SK-N-SH treated with all-trans-retinoic acid at 6 μM for 48 hours (cell line): Measurements from ENCODE around the gene XPO4.

Experiments used
- ARNTL ChIP-seq: fragments of 450-650 bp; formaldehyde crosslinking; IDR thresholded peaks from 2 replicates; pipeline ENCODE4 v1.5.0; 2020; ENCODE audit warnings: low read depth, mild to moderate bottlenecking, moderate library complexity, borderline replicate concordance
- CSDC2 ChIP-seq: fragments of 250-450 bp; sonication (Bioruptor Pico); IDR thresholded peaks from 2 replicates; pipeline ENCODE4 v1.5.0; 2020; ENCODE audit warnings: mild to moderate bottlenecking, moderate library complexity
- GLIS3 ChIP-seq: fragments of 250-450 bp; sonication (Bioruptor Pico); IDR thresholded peaks from 2 replicates; pipeline ENCODE4 v1.5.0; 2020; ENCODE audit warnings: mild to moderate bottlenecking, moderate library complexity
- PPARA ChIP-seq: fragments of 250-450 bp; sonication (Bioruptor Pico); IDR thresholded peaks from 2 replicates; pipeline ENCODE4 v1.5.0; 2020; ENCODE audit warnings: mild to moderate bottlenecking, borderline replicate concordance
- TOX ChIP-seq: fragments of 250-450 bp; sonication (Bioruptor Pico); IDR thresholded peaks from 2 replicates; pipeline ENCODE4 v1.8.0; 2021; ENCODE audit warnings: mild to moderate bottlenecking, moderate library complexity, borderline replicate concordance
- ZFP3 ChIP-seq: fragments of 250-450 bp; sonication (Bioruptor Pico); IDR thresholded peaks from 2 replicates; pipeline ENCODE4 v1.5.0; 2020; ENCODE audit warnings: mild to moderate bottlenecking, moderate library complexity
- ZNF70 ChIP-seq: fragments of 450-650 bp; formaldehyde crosslinking; IDR thresholded peaks from 2 replicates; pipeline ENCODE4 v1.5.0; 2020; ENCODE audit warnings: mild to moderate bottlenecking, moderate library complexity
- TF ChIP-seq, protein P1 (sequence below): fragments of 250-450 bp; sonication (Bioruptor Pico); IDR thresholded peaks from 2 replicates; pipeline ENCODE4 v1.8.0; 2021; ENCODE audit warnings: low read depth, mild to moderate bottlenecking, moderate library complexity, borderline replicate concordance
- TF ChIP-seq, protein P2 (sequence below): fragments of 250-450 bp; sonication (Bioruptor Pico); IDR thresholded peaks from 2 replicates; pipeline ENCODE4 v1.8.0; 2020; ENCODE audit warnings: mild to moderate bottlenecking, moderate library complexity, borderline replicate concordance
- TF ChIP-seq, protein P3 (sequence below): fragments of 250-450 bp; sonication (Bioruptor Pico); IDR thresholded peaks from 2 replicates; pipeline ENCODE4 v1.5.1; 2020; ENCODE audit warnings: low read depth, mild to moderate bottlenecking, moderate library complexity
- TF ChIP-seq, protein P4 (sequence below): fragments of 250-450 bp; sonication (Bioruptor Pico); IDR thresholded peaks from 2 replicates; pipeline ENCODE4 v1.5.0; 2020; ENCODE audit warnings: mild to moderate bottlenecking, moderate library complexity
- TF ChIP-seq, protein P5 (sequence below): fragments of 250-450 bp; sonication (Bioruptor Pico); IDR thresholded peaks from 2 replicates; pipeline ENCODE4 v1.5.1; 2021; ENCODE audit warnings: mild to moderate bottlenecking, moderate library complexity

DNA sequence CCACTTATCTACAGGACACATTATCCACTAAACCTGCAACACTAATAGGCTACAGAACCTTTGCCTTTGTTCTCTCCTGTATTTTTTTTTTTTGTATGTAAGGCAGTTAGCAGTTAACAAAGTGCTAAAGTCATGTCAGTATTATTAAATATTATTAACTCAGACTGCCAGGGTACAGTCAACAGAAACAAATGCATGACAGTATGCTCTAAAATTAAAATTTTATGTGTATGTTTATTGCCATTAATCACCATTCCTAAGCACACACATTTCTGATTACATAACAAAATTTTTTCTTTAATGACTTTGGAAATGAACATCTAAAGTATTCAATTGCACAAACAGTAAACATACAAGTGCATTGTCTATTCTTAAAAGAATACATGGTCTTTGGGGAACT lies 41.7 kb downstream of the XPO4 start:
- TF ChIP-seq TOX (CRISPR knock-in tag) (no peak), ZFP3 (no peak), CSDC2 (CRISPR knock-in tag) (no peak), ZNF70 (CRISPR knock-in tag) (no peak), PPARA (CRISPR knock-in tag) (no peak), ARNTL (CRISPR knock-in tag) (no peak), GLIS3 (no peak)
- TF ChIP-seq, protein P1, sequence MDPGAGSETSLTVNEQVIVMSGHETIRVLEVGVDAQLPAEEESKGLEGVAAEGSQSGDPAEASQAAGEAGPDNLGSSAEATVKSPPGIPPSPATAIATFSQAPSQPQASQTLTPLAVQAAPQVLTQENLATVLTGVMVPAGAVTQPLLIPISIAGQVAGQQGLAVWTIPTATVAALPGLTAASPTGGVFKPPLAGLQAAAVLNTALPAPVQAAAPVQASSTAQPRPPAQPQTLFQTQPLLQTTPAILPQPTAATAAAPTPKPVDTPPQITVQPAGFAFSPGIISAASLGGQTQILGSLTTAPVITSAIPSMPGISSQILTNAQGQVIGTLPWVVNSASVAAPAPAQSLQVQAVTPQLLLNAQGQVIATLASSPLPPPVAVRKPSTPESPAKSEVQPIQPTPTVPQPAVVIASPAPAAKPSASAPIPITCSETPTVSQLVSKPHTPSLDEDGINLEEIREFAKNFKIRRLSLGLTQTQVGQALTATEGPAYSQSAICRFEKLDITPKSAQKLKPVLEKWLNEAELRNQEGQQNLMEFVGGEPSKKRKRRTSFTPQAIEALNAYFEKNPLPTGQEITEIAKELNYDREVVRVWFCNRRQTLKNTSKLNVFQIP (CRISPR knock-in tag), result no peak
- TF ChIP-seq, protein P2, sequence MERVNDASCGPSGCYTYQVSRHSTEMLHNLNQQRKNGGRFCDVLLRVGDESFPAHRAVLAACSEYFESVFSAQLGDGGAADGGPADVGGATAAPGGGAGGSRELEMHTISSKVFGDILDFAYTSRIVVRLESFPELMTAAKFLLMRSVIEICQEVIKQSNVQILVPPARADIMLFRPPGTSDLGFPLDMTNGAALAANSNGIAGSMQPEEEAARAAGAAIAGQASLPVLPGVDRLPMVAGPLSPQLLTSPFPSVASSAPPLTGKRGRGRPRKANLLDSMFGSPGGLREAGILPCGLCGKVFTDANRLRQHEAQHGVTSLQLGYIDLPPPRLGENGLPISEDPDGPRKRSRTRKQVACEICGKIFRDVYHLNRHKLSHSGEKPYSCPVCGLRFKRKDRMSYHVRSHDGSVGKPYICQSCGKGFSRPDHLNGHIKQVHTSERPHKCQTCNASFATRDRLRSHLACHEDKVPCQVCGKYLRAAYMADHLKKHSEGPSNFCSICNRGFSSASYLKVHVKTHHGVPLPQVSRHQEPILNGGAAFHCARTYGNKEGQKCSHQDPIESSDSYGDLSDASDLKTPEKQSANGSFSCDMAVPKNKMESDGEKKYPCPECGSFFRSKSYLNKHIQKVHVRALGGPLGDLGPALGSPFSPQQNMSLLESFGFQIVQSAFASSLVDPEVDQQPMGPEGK (CRISPR knock-in tag), result no peak
- TF ChIP-seq, protein P3, sequence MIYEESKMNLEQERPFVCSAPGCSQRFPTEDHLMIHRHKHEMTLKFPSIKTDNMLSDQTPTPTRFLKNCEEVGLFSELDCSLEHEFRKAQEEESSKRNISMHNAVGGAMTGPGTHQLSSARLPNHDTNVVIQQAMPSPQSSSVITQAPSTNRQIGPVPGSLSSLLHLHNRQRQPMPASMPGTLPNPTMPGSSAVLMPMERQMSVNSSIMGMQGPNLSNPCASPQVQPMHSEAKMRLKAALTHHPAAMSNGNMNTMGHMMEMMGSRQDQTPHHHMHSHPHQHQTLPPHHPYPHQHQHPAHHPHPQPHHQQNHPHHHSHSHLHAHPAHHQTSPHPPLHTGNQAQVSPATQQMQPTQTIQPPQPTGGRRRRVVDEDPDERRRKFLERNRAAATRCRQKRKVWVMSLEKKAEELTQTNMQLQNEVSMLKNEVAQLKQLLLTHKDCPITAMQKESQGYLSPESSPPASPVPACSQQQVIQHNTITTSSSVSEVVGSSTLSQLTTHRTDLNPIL, result no peak
- TF ChIP-seq, protein P4, sequence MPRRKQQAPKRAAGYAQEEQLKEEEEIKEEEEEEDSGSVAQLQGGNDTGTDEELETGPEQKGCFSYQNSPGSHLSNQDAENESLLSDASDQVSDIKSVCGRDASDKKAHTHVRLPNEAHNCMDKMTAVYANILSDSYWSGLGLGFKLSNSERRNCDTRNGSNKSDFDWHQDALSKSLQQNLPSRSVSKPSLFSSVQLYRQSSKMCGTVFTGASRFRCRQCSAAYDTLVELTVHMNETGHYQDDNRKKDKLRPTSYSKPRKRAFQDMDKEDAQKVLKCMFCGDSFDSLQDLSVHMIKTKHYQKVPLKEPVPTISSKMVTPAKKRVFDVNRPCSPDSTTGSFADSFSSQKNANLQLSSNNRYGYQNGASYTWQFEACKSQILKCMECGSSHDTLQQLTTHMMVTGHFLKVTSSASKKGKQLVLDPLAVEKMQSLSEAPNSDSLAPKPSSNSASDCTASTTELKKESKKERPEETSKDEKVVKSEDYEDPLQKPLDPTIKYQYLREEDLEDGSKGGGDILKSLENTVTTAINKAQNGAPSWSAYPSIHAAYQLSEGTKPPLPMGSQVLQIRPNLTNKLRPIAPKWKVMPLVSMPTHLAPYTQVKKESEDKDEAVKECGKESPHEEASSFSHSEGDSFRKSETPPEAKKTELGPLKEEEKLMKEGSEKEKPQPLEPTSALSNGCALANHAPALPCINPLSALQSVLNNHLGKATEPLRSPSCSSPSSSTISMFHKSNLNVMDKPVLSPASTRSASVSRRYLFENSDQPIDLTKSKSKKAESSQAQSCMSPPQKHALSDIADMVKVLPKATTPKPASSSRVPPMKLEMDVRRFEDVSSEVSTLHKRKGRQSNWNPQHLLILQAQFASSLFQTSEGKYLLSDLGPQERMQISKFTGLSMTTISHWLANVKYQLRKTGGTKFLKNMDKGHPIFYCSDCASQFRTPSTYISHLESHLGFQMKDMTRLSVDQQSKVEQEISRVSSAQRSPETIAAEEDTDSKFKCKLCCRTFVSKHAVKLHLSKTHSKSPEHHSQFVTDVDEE (CRISPR knock-in tag), result no peak
- TF ChIP-seq, protein P5, sequence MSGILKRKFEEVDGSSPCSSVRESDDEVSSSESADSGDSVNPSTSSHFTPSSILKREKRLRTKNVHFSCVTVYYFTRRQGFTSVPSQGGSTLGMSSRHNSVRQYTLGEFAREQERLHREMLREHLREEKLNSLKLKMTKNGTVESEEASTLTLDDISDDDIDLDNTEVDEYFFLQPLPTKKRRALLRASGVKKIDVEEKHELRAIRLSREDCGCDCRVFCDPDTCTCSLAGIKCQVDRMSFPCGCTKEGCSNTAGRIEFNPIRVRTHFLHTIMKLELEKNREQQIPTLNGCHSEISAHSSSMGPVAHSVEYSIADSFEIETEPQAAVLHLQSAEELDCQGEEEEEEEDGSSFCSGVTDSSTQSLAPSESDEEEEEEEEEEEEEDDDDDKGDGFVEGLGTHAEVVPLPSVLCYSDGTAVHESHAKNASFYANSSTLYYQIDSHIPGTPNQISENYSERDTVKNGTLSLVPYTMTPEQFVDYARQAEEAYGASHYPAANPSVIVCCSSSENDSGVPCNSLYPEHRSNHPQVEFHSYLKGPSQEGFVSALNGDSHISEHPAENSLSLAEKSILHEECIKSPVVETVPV (CRISPR knock-in tag), result no peak
